Endodermal cell (in vitro differentiated cells): Measurements from ENCODE around the gene NCOA3. TPM values are rescaled to one million over a fixed set of nuclear protein-coding genes. Genes with fewer than 3 reads are reported as not detected.
A peak's percentile ranks its signal among the peaks of the same experiment; 100 is the strongest.

Experiments used
- DNase-seq: peaks from one replicate; pipeline ENCODE4 v3.0.0-alpha.2; 2017
- H3K27ac ChIP-seq: 2 replicates; pipeline ENCODE4 v1.5.1; 2013; ENCODE audit warnings: mild to moderate bottlenecking, low read depth, low read length, moderate library complexity
- H3K27me3 ChIP-seq: 2 replicates; pipeline ENCODE4 v1.6.1; 2013; ENCODE audit warnings: mild to moderate bottlenecking, low read length, moderate library complexity; ENCODE audit not compliant: insufficient read depth, control insufficient read depth, poor library complexity, severe bottlenecking
- H3K36me3 ChIP-seq: 2 replicates; pipeline ENCODE4 v1.7.0; 2013; ENCODE audit warnings: mild to moderate bottlenecking, low read length, moderate library complexity; ENCODE audit not compliant: control insufficient read depth, insufficient read depth
- H3K4me1 ChIP-seq: one replicate; pipeline ENCODE4 v1.7.0; 2013; ENCODE audit warnings: low read length; ENCODE audit not compliant: control insufficient read depth, insufficient read depth
- H3K4me3 ChIP-seq: 2 replicates; pipeline ENCODE4 v1.5.1; 2013; ENCODE audit warnings: mild to moderate bottlenecking, low read length, moderate library complexity
- H3K9ac ChIP-seq: 2 replicates; pipeline ENCODE4 v1.6.1; 2013; ENCODE audit warnings: mild to moderate bottlenecking, low read length, moderate library complexity; ENCODE audit not compliant: poor library complexity, severe bottlenecking; ENCODE audit errors: extremely low read depth
- H3K9me3 ChIP-seq: 2 replicates; pipeline ENCODE4 v1.6.1; 2013; ENCODE audit warnings: mild to moderate bottlenecking, low read length, moderate library complexity; ENCODE audit not compliant: control insufficient read depth
- H3K27ac Mint-ChIP-seq: 2 replicates; pipeline ENCODE4 v1.8.0; 2020; ENCODE audit warnings: mixed read lengths
- H3K27me3 Mint-ChIP-seq: 2 replicates; pipeline ENCODE4 v1.8.0; 2021; ENCODE audit warnings: mild to moderate bottlenecking, mixed read lengths; ENCODE audit not compliant: insufficient read depth
- H3K36me3 Mint-ChIP-seq: 2 replicates; pipeline ENCODE4 v1.8.0; 2020; ENCODE audit warnings: low read depth, mixed read lengths
- H3K4me1 Mint-ChIP-seq: 2 replicates; pipeline ENCODE4 v1.8.0; 2020; ENCODE audit warnings: mixed read lengths
- H3K4me3 Mint-ChIP-seq: 2 replicates; pipeline ENCODE4 v1.8.0; 2020; ENCODE audit warnings: mild to moderate bottlenecking, moderate library complexity, mixed read lengths
- H3K9me3 Mint-ChIP-seq: 2 replicates; pipeline ENCODE4 v1.8.0; 2020; ENCODE audit warnings: mild to moderate bottlenecking, mixed read lengths
- CTCF ChIP-seq: fragments of 200-600 bp; sonication (generic); conservative IDR thresholded peaks from 2 replicates; pipeline ENCODE4 v1.5.0; 2021; ENCODE audit warnings: antibody characterized with exemption, mild to moderate bottlenecking
- WGBS, 2 experiments: methylation state at CpG; one replicate each; pipeline versions ENCODE4 v1.1.5 to v1.1.7; 2013; ENCODE audit warnings: missing lambda C conversion rate in 2 of 2, mixed read lengths in 1 of 2; ENCODE audit not compliant: insufficient coverage in 1 of 2, insufficient read length in 1 of 2; 5-methylcytosine and 5-hydroxymethylcytosine counted together
- total RNA-seq, 2 donors: library from RNA; stranded (reverse); fragmentation: NEBNext Ultra II Directional in 1 of 2; extraction: Animal tissue kit (Norgen Biotek cat#: 25700) in 1 of 2; gene quantifications; 2 replicates in 1 of 2; 3 replicates in 1 of 2; pipeline ENCODE4 v1.2.1, GENCODE V29; 2021

NCOA3 gene
- total RNA-seq, 2 donors from 2014 or later = 38.6 TPM

- no peaks in the 10 kb centered on the region for H3K27me3 ChIP-seq
- Mint-ChIP-seq H3K9me3 (peaks cover 43% of the 10 kb centered on the region), H3K27me3 (no peaks in the 10 kb centered on the region), H3K36me3 (peaks cover 55% of the 10 kb centered on the region), H3K4me1 (no peaks in the 10 kb centered on the region), H3K27ac (no peak overlapping the region), H3K4me3 (no peak overlapping the region)
- H3K4me3 ChIP-seq = no peak overlapping the region
- H3K27ac ChIP-seq = no peak overlapping the region
- H3K9ac ChIP-seq = no peak overlapping the region
- TF ChIP-seq CTCF = peak; percentile 64
- peaks cover 56% of the 10 kb centered on the region for H3K9me3 ChIP-seq
- 94 to 95% methylated on average over 18 to 19 of the region's 19 CpGs for WGBS, 2 experiments
- H3K4me1 ChIP-seq = no peaks in the 10 kb centered on the region
- H3K36me3 ChIP-seq = peaks cover 19% of the 10 kb centered on the region
- peak; percentile 90 for DNase-seq
These were observed 19.5 kb downstream of the NCOA3 start for GRCh38 chr20:47521059-47521808.

GRCh38 chr20:47524015-47524784, 22.5 kb downstream of the NCOA3 start:
- Mint-ChIP-seq H3K4me1 (no peaks in the 10 kb centered on the region), H3K27ac (no peak overlapping the region), H3K36me3 (peaks cover 54% of the 10 kb centered on the region), H3K9me3 (peaks cover 59% of the 10 kb centered on the region), H3K27me3 (no peaks in the 10 kb centered on the region), H3K4me3 (no peak overlapping the region)
- Histone ChIP-seq H3K4me3 (peak overlapping the region; percentile 29), H3K27ac (no peak overlapping the region), H3K9ac (no peak overlapping the region), H3K27me3 (no peaks in the 10 kb centered on the region), H3K36me3 (peaks cover 18% of the 10 kb centered on the region), H3K9me3 (peaks cover 64% of the 10 kb centered on the region), H3K4me1 (no peaks in the 10 kb centered on the region)
- 90 to 97% methylated on average over 5 to 8 of the region's 8 CpGs for WGBS, 2 experiments
- no peak for TF ChIP-seq CTCF
- DNase-seq = no peak

- Histone ChIP-seq H3K4me3 (no peak overlapping the region), H3K9ac (no peak overlapping the region), H3K27me3 (no peaks in the 10 kb centered on the region), H3K27ac (no peak overlapping the region), H3K4me1 (no peaks in the 10 kb centered on the region), H3K9me3 (peaks cover 38% of the 10 kb centered on the region), H3K36me3 (peaks cover 5% of the 10 kb centered on the region)
- Mint-ChIP-seq H3K4me3 (no peak overlapping the region), H3K9me3 (peaks cover 36% of the 10 kb centered on the region), H3K4me1 (no peaks in the 10 kb centered on the region), H3K27ac (no peak overlapping the region), H3K27me3 (no peaks in the 10 kb centered on the region), H3K36me3 (peaks cover 48% of the 10 kb centered on the region)
- no peak for TF ChIP-seq CTCF
- 93 to 99% methylated on average over 2 to 3 of the region's 5 CpGs for WGBS, 2 experiments
- DNase-seq = no peak
These were observed 25.5 kb downstream of the NCOA3 start for GRCh38 chr20:47527004-47527800.
